NOMO-1 treated with dmso at 0.1 percent for 144 hours (cell line): ENCODE measurements around the gene PHACTR1.

Experiments
- DNase-seq: peaks from one replicate; lab custom pipeline; 2025; ENCODE audit not compliant: unreplicated experiment; lab: John Stamatoyannopoulos, UW

PHACTR1 gene

DNA sequence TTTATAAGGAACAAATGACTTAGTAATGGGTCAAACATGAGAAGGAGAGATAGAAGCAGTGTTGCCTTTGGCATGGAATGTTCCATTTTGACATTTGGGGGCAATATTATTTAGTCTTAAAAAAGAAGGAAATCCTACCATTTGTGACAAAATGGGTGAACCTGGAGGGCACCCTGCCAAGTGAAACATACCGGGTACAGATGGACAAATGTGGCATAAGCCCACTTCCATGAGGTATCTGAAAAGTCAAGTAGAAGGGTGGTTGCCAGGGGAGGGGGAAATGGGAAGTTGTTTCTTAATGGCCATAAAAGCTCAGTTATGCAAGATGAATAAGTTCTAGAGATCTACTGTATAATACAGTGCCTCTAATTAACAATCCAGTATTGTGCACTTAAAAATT, 342.5 kb downstream of the PHACTR1 start:
- no peak for DNase-seq

DNA sequence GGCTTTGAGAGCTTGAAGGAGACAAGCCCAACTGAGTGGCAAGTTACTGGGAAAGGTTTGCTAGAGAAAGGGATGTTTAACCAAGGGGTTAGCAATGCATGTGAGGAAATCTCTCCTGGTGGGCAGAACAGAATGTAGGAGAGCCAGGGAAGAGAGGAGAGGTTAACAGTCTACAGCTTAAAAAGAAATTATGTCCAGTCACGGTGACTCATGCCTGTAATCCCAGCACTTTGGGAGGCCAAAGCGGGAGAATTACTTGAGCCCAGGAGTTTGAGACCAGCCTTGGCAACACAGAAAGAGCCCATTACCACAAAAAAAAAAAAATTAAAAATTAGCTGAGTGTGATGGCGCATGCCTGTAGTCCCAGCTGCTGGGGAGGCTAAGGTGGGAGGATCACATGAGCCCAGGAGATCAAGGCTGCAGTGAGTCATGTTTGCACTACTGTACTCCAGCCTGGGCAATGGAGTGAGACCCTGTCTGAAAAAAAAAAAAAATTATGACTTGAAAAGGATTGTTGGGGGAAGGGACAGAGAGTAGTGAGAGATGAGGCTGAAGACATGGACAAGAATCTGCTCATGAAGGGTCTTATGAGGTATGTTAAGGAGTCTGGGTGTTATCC, 346.8 kb downstream of the PHACTR1 start:
- no peak for DNase-seq

DNA sequence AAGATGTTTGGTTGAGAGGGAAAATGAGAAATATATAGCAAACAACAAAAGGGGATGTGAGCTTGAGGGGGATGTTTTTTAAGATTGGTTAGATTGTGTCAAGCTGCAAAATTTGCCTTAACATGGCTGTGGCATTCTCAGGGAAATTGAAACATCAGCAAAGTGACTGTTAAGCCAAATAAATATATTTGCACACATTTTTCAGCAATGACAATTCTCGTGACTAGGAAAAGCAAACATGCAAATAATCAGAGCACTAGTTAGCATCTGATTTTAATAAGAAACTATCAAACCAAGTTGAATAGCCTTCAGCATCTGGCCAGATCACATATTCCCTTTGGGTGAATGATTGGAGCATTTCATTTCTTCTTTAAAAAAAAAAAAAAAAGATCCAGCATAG, 349.0 kb downstream of the PHACTR1 start:
- DNase-seq: no peak

GRCh38 chr6:13066050-13066449, 349.5 kb downstream of the PHACTR1 start:
- no peak for DNase-seq

- DNase-seq: no peak
These were observed 350.3 kb downstream of the PHACTR1 start for GRCh38 chr6:13066820-13067219.

DNA sequence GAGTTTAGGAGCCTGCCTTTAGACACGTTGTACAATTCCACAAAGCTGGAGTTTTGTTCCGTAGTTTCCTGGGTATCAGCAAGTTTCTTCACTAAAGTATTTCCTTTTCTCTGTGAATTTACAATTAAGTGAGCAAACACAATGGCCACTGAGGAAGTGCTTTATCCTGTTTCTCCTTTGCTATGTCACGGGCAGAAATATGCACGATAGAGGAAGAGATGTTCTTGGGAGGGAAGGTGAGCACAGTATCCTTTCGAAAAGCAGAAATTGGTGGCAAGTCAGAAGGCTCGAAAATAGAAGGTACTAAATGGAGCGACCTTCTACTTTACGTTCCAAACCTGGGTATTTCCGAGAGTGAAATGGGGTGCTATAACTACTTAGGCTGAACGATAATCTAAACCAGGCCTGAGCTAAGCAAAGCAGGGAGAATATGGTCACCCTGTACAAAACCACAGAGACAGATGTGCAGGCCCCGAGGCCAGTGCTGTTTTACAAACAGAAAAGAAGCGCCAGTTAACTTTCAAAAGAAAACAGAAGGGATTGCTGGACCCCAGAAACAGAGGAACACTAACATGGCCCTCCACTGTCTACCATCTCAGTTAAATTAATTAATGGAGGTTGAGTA, 352.1 kb downstream of the PHACTR1 start:
- no peak for DNase-seq

- no peak for DNase-seq
These were observed 355.2 kb downstream of the PHACTR1 start for GRCh38 chr6:13071550-13072345.

DNA sequence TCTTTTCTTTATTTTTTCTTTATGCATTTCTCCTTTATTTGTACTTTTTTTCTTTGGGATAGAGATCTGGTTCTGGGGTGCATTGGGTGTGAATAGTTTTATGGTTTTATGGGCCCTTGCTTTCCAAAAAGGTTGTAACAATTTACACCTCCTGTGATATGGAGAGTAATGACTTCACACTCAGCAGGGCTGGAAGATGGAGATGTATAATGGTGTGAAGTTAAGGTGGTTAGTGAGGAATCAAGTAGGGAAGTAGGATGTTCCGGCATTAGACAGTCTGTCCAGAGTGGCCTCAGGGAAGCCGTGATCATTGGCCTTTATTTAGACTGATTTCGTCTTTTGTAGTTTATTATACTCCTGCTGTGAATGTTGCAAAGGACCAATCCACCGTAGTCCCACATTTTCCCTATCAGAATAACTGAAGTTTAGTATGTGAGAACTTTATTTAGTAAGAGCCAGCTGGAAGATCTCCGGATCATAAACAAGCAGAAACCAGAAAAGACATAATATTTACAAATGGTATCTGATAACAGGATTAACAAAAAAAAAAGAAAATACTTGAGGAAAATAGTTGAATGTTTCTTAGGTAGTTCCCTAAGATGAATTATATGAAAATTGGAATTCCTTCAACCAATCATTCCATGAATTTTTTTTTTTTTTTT, 356.2 kb downstream of the PHACTR1 start:
- DNase-seq: no peak

GRCh38 chr6:13074415-13075140, 358.0 kb downstream of the PHACTR1 start:
- DNase-seq: no peak

GRCh38 chr6:13075141-13075845, 358.7 kb downstream of the PHACTR1 start:
- no peak for DNase-seq

DNA sequence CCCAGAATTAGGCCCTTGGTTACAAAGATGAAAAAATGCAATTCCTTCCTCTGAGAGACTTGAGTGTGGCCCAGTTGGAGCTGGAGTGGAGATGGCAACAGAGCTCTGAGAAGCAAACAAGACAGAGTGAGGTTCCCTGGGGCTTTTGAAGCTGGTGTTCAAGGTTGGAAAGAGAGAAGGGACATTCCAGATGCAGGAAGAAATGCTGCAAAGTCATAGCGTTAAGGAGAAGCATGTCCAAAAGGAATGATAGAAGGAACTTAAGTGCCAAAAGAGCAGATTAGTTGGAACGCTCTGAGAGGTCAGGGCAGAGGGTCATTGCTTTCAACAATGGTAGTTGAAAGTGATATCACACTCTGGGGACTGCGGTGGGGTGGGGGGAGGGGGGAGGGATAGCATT, 360.0 kb downstream of the PHACTR1 start:
- DNase-seq: no peak

- no peak for DNase-seq
These were observed 360.6 kb downstream of the PHACTR1 start for GRCh38 chr6:13077117-13077516.

DNA sequence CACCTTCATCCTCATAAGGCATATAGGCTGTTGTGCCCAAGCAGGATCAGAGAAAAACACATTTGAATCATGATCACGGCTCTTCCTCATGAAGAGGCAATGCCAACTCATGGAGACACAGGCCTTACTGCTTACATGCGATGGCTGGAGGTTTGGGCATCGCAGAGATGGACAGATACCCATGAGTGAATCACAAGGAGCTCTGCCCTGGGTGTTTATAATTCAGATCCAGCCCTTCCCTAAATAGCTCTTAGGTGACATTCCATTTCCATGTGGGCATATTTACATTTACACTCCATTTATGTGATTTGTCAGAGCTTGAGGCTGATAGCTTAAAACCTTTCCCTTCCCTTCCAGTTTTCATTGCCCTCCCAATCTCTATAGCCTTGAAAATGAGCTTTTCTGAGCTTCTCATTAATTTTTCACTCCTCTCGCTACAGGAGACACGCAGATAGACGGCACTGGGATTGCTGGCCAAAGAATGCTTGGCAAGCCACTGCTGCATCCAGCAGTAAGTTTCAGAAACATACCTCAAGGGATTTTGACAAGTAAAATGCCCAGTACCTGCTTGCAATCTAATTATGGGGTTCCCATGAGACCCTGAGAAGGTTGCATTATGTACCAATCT, 362.6 kb downstream of the PHACTR1 start:
- DNase-seq: no peak

DNA sequence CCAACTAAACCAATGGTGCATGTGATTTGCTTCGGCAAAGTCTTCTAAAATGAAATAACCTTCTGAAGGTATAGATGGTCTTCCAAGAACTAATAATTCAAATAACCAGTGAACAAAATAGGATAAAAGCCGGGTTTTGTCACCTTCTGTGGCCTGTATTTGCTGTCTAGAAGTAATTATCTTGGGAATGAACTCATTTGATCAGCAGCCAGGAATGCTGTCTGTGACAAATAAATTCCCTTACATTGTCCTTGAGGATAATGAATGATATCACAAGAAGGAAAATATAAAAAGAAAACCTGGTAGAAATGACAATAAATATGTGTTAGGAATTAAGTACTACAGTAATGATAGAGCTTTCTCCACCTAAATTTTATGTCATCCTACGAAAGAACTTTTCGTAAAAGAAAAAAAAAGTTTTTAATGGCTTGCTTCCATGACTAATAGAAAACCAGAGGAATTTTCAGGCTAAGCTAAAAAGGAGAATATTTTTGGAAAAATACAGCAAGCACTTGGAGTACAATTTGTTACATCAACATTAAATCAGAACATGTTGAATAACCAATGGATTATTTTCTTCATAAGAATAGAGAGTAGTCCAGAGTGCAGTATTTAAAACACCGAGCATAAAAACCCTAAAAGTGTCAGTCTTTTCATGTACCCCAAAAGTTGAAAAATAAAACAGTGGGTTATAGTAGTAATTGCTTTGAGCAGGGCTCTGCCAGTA, 364.1 kb downstream of the PHACTR1 start:
- DNase-seq: no peak

GRCh38 chr6:13081189-13081563, 364.6 kb downstream of the PHACTR1 start:
- no peak for DNase-seq

DNA sequence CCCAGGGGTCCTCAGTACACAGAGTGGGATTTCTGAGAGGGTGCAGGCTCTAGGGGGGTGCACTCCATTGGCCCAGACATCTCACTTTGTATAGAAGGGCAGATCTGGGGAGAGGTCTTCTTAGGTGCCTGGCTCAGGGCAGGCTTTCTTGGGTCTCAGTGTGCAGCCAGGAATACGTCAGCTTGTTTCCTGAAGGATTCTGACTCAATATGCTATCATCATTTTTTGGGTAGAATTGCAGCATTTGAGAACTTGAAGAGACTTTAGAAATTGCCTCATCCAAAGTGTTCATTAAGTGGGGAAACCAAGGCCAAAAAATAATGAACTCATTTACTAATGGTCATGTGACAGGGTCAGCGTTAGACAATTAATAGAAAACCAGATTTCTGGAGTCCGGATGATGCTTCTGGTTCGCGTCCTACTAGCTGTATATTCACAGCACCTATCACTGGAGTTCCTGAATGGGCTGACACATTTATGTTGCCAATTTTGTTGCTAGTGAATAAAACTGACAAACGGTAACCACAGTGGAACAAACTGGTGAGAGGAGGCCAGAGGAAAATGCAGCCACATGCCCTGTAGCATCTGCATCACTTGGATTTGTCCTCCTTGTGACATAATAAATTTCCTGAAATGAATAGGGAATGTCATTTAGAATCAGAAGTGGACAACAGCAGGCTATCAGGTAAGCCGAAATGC, 372.9 kb downstream of the PHACTR1 start:
- DNase-seq: no peak

- DNase-seq: no peak
These were observed 374.6 kb downstream of the PHACTR1 start for GRCh38 chr6:13091192-13091591.

- no peak for DNase-seq
These were observed 378.3 kb downstream of the PHACTR1 start for GRCh38 chr6:13094781-13095425.
